GM21447 (cell line): ENCODE measurements around the gene CRMP1.

Experiments
- ATAC-seq: cut with Tn5 transposase; IDR thresholded peaks from one replicate; pipeline ENCODE4 v1.9.1; 2021; ENCODE audit not compliant: unreplicated experiment

The CRMP1 gene

DNA sequence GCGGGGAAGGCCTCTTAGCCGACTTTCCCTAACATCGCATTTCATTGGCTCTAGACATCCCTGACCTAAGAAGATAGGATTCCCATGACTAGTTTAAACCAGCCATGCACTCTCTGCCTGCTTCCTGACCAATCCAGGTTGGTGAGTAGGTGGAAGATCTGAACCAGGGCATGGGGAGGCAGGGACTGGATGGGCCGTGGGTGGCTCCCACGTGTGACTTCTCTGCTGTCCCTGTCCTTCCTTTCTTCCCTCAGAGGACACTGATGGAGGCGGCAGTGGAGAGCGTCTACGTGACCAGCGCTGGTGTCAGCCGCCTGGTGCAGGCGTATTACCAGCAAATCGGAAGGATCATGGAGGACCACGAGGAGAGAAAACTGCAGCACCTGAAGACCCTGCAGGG is 91.2 kb downstream of the CRMP1 start:
- no peak for ATAC-seq

DNA sequence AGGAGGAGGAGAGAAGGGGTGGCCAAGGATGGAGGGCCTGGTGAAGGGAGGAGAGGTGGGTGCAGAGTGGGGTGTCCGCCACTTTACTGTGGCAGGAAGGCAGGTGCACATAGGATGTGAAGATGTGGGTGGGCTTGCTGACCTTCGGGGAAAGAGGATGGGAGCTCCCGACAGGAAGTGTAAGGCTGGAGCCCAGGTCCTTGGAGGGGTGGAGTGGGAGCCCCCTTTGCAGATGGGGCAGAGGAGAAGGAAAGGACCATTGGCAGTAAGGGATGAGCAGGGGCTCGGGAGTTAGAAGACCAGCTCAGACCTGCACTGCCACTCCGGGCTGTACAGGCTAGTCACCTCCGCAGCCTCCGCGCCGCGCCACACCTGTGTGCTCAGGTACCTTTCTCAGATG is 92.4 kb downstream of the CRMP1 start:
- ATAC-seq = no peak

DNA sequence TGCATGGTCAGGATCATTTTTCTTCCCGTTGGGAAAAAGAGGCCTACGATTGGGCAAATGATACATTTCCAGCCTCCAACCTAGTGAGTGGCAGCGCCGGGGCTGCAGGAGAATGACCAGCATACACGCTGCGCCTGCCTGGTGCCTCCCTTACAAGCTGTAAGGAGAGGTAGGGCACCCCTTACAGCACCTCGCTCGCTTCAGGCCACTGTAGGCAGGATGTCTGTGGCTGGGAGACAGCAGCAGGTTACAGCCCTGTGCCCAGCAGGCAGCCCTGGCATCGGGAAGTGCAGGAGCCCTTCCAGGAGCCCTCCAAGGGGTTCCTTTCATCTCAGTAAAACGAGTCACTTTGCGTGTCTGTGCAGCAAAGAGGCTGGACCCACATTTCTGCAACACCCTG is 93.5 kb downstream of the CRMP1 start:
- ATAC-seq = no peak

DNA sequence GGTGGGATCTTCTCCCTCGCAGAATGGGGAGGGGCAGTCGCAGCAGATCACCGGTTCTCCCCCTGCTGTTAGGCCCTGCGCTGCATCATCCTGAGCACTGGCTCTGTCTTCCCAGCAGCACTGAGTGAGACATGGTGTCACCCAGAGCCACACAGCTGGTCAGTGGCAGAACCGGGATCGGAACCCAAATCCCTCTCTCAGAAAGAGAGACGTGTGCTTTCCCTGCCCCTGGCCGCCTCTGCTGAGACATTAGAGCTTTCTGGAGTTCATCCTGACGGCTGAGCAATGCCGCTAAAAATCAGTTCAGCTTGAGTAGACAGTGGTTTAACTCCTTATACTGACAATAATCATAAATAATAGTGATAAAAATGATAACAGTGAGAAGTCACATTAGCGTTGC is 93.9 kb downstream of the CRMP1 start:
- ATAC-seq = no peak

DNA sequence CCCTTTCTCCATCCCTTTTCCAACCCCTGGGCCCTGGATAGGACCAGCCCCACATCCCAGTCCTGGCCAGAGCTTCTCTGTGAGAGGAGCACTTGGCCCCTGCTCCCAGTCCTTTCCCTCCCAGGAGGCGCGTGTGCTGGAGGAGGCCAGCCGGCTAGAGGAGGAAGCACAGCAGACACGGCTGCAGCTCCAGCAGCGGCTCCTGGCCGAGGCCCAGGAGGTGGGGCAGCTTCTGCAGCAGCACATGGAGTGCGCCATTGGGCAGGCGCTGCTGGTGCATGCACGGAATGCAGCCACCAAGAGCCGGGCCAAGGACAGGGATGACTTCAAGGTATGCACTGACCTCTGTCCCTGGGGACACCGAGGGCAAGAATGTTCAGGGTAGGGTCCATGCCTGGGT is 94.4 kb downstream of the CRMP1 start:
- ATAC-seq = no peak

DNA sequence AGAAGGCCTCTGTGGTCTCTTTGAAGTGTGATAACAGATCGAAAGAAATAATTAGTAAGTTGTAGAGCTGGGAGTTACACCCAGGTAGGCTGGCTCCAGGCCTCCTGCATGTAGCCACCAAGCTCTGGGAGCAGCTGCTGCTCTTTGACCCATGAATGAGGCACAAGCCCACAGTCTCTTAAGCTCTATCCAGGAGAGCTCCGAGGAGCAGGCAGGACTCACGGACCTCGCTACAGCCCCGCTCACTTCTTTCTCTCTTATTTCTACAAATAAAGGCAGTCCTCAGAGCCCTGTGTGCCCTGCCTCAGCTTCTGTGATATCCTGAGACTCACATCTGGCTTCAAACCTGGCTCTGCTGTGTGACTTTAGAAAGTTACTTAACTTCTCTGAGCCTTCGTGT is 95.0 kb downstream of the CRMP1 start:
- no peak for ATAC-seq

DNA sequence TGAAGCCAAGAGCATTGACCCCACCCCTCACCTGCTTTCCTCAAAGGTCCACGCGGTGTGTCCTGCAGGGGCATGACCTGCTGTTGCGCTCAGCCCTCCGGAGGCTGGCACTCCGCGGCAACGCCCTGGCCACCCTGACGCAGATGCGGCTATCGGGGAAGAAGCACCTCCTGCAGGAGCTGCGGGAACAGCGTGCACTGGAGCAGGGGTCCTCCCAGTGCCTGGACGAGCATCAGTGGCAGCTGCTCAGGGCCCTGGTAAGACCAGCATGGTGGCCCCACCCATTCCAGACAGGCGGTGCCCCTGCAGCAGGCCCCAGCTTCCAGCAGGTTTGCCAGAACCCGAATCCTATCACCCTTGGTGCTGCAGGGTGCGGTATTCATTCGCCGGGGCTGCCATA is 95.9 kb downstream of the CRMP1 start:
- ATAC-seq = no peak

DNA sequence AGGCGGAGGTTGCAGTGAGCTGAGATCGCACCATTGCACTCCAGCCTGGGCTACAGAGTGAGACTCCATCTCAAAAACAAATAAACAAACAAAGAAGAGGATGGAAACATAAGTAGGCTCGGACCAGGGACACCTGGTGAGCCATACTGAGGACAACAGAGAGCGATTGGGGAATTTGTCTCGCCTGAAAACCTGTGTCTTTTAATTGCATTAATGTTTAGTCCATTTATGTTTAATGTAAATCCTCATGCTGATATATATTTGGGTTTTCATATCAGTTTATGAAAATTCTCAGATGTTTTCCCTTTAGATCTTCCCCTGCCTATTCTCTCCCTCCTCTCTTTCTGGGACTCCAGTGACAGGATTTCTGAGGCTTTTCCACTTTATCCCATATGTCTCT is 97.3 kb downstream of the CRMP1 start:
- no peak for ATAC-seq

DNA sequence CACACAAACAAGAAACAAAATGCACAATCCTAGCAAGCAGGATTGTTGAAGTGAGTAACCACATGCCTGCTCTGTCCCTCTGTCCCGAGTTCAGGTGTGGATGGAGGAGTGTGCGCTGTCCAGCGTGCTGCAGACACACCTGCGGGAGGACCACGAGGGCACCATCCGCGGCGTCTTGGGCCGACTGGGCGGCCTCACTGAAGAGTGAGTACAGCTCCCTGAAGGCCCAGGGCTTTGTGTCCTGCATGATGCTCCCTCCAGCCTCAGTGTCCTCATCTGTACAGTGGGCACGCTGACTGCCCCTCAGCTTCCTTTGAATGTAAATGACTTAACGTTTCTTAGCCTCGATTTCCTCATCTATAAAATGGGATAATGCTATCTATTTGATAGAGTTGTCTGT is 99.4 kb downstream of the CRMP1 start:
- ATAC-seq = no peak

DNA sequence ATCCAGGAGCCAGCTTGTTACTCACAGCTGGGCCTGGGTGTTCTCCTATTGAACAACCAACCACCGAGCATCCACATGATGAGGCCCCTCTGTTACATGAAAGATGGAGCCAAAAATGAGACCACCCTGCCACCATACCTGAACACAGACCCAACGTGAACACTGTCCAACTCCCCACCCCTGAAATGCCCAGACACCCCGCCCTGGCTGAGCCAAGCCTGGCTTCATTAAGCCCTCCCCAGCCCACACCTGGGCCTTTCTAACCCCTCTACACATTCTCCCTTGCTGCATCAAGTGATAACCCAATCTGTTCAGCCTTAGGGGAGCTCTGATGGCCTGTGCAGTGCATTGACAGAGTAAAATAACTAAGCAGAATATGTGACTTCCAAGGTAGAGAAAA is 101.2 kb downstream of the CRMP1 start:
- ATAC-seq = no peak

DNA sequence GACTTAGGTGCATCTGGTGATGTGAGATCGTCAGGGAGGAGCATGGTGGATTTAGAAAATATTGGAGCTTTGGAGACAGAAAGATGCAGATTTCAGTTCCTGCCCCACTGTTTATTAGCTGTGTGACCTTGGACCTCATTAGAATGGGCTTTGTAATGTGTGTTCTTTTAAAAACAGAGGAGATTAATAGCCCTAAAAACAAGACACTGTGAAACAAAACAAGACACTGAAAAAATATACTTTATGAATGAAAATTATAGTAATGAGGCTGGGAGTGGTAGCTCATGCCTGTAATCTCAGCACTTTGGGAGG is 102.4 kb downstream of the CRMP1 start:
- ATAC-seq = no peak

DNA sequence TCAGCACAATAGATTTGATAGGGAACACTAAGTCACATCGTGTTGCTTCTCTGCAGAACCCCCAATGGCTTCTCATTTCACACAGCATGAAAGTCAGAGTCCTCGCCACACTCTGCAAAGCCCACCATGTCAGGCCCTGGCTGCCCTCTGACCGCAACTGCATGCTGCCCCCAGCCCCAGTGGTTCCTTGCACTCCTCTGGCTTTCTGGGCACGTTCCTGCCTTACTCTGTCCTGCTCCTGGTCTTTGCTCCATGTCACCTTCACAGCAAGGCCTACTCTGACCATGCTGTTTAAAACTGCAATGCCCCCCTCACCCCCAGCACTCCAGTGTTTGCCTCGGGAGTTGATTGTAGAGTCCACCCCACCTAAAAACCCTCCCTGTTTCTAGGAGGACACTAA is 103.7 kb downstream of the CRMP1 start:
- ATAC-seq = no peak

DNA sequence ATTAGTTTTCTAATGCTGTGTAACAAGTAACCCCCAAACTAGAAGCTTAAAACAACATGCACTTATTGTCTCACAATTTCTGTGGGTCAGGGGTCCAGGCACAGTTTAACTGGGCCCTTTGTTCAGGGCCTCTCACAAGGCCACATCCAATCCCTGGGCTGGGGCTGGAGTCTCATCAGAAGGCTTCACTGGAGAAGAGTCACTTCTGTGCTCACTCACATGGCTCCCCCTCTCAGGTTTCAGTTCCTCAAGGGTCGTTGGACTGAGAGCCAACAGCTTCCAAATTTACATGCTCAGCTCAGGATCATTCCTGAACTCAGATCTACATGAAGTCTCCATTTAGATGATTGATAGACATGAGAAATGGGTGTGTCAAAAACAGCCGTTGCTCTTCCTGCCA is 104.7 kb downstream of the CRMP1 start:
- no peak for ATAC-seq

DNA sequence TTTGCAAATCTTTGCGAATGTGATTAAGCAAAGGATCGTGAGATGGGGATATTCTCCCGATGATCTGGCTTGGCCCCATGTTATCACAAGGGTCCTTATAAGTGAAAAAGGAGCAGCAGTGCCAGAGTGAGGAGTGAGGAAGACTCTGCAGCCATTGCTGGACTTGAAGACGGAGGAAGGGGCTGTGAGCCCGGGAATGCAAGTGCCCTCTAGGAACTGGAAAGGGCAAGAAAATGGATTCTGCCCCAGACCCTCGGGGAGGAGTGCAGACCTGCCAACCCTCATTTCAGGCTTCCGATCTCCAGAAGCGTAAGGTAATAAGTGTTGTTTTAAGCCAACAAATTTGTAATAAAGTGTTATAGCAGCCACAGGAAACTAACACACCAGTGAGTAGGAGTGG is 105.6 kb downstream of the CRMP1 start:
- no peak for ATAC-seq

DNA sequence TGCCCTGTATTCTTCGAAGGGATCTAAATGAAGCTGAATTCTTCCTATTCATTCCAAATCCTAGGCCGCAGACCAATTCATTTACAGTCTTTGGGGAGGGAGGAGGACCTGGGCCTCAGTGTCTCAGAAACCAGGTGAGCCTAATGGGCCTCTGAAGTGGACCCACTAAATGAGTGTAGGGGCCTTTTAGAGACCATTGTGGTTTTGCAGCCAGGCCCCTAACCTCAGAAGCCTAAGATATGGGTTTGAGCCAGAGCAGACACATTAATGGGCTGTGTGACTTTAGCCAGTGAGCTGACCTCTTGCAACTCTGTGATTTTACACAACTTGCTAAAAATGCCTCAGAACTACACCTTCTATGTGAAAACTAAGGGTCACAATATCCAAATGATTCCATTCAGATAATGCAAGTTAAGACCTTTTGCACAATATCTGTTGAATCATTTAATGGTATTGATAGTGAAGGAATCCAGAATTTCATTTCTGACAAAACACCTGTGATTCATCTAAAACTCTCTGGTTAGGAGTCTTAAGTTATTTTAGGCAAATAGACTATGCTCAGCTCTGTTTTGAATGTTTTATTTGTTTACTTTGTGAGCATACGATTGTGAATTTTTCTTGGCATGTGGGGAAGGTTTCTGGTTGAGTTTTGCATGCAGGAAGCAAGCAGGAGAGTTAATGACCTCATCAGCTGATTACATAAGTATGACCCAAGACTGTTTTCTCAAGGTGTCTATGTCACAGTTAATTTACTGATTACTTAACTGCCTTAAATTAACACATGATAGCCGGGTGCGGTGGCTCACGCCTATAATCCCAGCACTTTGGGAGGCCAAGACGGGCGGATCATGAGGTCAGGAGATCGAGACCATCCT is 106.8 kb downstream of the CRMP1 start:
- no peak for ATAC-seq

DNA sequence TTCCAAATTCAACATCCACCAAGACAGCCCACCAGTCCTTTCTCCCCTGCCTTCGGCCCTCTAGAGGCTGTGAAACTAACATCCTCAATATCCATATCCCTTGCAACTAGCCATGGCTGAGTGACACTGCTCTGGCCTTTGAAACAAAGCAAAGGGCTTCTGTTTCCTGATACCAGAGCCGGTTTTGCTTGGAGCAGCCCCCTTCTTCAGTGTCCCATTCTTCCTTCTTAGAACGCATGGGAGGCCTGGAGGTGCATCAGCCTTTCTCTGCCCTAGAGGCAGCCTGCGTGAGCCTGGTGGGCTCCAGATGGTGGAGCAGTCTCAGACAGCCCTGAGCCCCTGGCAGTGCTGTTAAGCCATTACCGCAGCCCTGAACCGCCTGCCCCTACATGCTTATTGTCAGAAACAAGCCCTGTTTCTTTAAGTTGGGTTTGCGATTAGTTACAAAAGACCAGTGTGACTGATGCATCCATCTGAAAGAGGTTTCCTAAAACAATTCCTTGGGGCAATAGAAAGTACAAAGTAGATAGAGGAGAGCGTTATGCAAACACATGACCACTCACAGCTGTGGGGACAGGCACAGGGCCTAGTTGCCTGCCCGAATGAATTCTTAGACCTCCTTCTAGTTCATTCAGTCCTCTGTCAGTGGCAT is 107.8 kb downstream of the CRMP1 start:
- ATAC-seq = no peak

DNA sequence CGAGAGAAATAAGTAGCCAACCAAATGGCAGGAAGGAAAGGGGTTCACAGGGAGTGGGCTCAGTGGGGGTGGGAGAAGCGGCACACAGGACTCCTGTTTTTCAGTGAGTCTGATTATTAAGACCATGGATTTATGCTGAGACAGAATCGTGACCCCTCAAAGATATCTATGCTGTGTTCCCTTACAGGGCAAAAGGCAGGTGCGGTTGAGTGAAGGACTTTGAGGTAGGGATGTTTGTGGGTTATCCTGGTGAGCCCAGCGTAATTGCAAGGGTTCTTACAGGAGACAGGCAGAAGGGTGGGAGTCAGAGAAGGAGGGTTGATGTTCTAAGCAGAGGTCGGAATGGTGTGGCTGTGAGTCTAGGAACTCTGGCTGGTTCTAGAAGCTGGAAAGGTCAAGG is 108.9 kb downstream of the CRMP1 start:
- ATAC-seq = no peak

DNA sequence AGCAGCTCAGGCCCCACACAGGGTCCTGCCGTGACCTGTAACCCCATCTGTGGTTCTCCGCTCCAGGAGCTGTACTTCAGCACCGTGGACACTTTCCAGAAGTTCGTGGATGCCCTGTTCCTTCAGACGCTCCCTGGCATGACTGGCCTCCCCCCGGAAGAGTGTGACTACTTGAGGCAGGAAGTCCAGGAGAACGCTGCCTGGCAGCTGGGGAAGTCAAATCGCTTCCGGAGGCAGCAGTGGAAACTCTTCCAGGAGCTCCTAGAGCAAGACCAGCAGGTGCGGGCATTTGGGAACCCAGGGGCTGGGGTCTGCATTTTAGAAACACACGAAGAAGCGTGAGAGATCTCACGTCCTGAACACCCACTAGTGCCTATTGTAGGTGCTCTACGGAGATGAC is 109.4 kb downstream of the CRMP1 start:
- ATAC-seq = no peak

DNA sequence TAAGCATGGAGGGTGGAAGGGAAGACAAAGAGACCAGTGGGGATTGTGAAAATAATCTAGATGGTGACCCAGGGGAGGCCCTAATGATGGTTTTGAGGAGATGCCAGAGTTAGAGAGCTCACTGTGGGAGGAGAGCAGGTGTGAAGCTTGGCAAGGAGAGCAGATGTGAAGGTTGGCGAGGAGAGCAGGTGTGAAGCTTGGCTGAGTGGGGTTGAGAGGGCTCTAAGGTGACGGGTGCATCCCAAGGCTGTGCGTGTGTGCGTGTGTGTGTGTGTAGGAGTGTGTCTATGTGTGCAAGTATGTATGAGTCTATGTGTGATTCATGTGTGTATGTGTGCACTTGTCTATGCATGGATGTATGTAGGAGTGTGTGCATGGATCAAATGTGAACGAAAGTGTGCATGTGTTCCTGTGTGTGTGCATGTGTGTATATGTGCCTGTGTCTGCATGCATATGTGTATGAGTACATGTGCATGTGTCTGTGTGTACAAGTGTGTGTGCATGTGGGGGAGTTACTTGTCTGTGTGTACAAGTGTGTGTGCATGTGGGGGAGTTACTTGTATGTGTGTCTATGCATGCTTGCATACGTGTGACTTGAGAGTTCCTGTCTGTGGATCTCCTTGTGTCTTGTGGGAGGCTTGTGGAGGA is 109.9 kb downstream of the CRMP1 start:
- no peak for ATAC-seq

DNA sequence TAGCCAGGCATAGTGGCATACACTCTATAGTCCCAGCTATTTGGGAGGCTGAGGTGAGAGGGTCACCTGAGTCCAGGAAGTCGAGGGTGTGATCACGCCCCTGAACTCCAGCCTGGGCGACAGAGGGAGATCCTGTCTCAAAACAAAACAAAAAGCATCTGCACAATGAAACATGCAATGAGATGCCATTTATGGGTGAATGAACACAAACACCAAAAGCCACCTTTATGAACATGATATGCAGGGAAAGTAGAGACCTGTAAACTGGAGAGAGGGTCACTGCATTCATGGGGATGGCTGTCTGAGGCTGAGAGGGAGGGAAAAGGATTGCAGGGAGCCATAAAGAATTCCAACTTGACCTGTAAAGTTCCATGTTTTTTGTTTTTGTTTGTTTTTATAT is 111.2 kb downstream of the CRMP1 start:
- ATAC-seq = no peak

DNA sequence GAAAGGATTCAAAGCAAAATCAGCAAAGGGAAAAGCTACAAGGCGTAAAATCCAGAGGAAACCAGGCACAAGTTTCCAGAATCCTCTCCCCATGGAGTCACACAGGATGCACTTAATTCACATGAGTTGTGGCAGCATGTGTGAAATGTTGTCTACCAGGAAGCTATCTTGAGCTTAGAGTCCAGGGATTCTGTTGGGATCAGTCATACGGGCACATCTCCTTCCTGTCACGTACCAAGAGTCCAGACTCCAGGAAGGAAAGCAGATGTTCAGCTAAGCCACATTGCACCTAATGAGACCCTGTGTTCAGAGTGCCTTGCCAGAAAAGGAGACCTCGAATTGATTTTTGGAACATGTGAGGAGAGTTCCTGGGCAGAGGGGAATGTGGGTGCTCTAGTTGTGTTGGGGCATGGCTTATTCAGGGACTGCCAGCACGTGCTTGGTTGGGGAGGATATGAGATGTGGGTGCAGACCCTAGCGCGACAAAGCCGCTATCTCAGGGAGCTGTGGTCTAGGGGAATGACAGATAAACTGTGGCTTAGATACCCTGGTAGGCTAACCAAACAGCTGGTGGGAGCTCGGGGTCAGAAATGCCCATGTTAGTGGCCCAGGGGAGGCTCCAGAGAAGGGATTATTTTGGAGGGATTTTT is 111.9 kb downstream of the CRMP1 start:
- no peak for ATAC-seq

DNA sequence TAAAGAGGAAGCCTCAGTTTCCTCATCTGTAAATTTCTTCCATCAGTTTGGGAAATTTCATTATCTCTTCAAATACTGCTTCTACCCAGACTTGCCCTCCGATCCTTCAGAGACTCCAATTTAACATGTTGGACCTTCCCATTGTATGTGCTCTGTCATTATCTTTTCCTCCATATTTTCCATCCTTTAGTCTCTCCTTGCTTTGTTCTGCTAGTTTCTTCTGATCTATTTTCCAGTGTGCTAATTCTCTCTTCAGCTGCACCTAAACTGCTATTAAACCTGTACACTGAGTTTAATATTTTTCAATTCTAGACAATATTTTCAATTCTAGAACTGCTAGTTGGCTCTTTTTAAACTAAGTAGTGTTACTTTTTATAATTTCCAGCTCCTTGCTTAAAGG is 116.4 kb downstream of the CRMP1 start:
- no peak for ATAC-seq
